ENCODE measurements around the gene HS6ST2.
"Not testable (repeated sequence)": the region's sequence is repeated elsewhere in the genome, so short reads cannot be mapped to it uniquely, and the experiment has no call there.

HS6ST2 gene

GRCh38 chrX:132986556-132986955 lies 28.1 kb upstream of the HS6ST2 start:
- DNase-seq (ENCODE audit: extremely low spot score): no peak
- ChIA-PET POLR2A (no interaction called here), CTCF (no interaction called here)
- no peak for TF ChIP-seq CTCF (IDR thresholded peaks at IDR 0.05; ENCODE audit: control extremely low read depth, extremely low read depth, low read depth, missing control alignments)

GRCh38 chrX:132984058-132984650 lies 25.7 kb upstream of the HS6ST2 start:
- ChIA-PET CTCF (no interaction called here), POLR2A (no interaction called here)
- no peak for DNase-seq (ENCODE audit: extremely low spot score)
- no peak for TF ChIP-seq CTCF (IDR thresholded peaks at IDR 0.05; ENCODE audit: control extremely low read depth, extremely low read depth, low read depth, missing control alignments)

GRCh38 chrX:132983496-132983895 lies 25.1 kb upstream of the HS6ST2 start:
- CTCF ChIA-PET: interaction anchor here (1.3 kb wide), 1 partner anchor 11 kb away, joined by 3 read pairs; no protein-coding TSS in a partner anchor
- POLR2A ChIA-PET: no interaction called here
- DNase-seq (ENCODE audit: extremely low spot score): no peak
- no peak for TF ChIP-seq CTCF (IDR thresholded peaks at IDR 0.05; ENCODE audit: control extremely low read depth, extremely low read depth, low read depth, missing control alignments)

- POLR2A ChIA-PET; CTCF ChIA-PET; DNase-seq (ENCODE audit: extremely low spot score): not testable (repeated sequence)
Measured at GRCh38 chrX:132980035-132980434, 21.6 kb upstream of the HS6ST2 start.

GRCh38 chrX:132968296-132968949 lies 10.0 kb upstream of the HS6ST2 start:
- CTCF ChIA-PET: no interaction called here
- no peak for DNase-seq (ENCODE audit: extremely low spot score)
- POLR2A ChIA-PET: no interaction called here
- no peak for TF ChIP-seq CTCF (IDR thresholded peaks at IDR 0.05; ENCODE audit: control extremely low read depth, extremely low read depth, low read depth, missing control alignments)

GRCh38 chrX:132967049-132967448 lies 8.6 kb upstream of the HS6ST2 start:
- no peak for DNase-seq (ENCODE audit: extremely low spot score)
- ChIA-PET CTCF (no interaction called here), POLR2A (no interaction called here)
- TF ChIP-seq CTCF (IDR thresholded peaks at IDR 0.05; ENCODE audit: control extremely low read depth, extremely low read depth, low read depth, missing control alignments): no peak

- POLR2A ChIA-PET: no interaction called here
- CTCF ChIA-PET: no interaction called here
- no peak for TF ChIP-seq CTCF (IDR thresholded peaks at IDR 0.05; ENCODE audit: control extremely low read depth, extremely low read depth, low read depth, missing control alignments)
- DNase-seq (ENCODE audit: extremely low spot score): no peak
Measured at GRCh38 chrX:132965461-132965860, 7.0 kb upstream of the HS6ST2 start.

Measured in GM10248 (cell line).